ENCODE data around the gene DNAJC28.

DNAJC28 gene, protein sequence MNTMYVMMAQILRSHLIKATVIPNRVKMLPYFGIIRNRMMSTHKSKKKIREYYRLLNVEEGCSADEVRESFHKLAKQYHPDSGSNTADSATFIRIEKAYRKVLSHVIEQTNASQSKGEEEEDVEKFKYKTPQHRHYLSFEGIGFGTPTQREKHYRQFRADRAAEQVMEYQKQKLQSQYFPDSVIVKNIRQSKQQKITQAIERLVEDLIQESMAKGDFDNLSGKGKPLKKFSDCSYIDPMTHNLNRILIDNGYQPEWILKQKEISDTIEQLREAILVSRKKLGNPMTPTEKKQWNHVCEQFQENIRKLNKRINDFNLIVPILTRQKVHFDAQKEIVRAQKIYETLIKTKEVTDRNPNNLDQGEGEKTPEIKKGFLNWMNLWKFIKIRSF

DNA sequence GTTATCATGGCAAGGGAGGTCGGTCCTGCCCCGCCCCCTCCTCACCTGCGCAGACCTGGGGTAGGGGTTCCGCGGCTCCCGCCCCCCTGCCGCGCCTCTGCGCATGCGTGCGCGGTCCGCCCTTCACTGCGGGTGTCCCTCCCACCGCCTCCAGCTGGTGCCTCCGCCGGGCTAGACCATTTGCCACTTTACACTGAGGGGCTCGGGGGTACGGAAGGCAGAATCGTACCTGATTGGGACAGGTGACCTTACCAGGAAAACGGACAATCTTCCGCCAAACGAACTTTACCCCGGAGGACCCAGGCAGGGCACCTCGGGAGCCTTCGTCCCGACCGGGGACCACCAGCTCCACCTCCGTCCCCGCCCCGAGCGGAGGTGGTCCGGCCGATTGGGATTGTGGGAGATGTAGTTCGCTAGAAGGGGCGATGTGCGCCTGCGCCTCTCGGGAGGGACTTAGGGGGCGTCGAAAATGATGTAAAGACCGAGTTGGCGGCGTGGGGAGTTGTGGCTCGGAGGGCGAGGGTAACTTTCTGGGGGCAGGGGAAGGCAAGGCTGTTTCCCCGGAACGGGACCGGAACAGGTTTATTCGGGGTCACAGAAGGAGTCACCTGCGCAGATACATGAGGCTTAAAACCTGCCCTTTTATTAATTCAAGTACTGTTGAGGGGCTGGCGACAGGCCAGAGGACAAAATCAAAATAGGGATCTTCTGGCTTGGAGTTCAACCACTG lies at the start of gene DNAJC28:
TSS of gene DNAJC28 (minus strand) at position 344 of the 730 bp plus-strand sequence. CDS start 2,323 bp downstream, outside the sequence.
- Histone ChIP-seq H3K9me3 (no peaks in the 10 kb centered on the region), H3K27me3 (ENCODE audit: low read depth) (no peaks in the 10 kb centered on the region), H3K4me1 (no peaks in the 10 kb centered on the region), H3K4me3 (peak within 1 kb of the TSS; percentile 70), H3K36me3 (replicated peaks) (no peaks in the 10 kb centered on the region)
- peak; percentile 91 to 96 for DNase-seq (ENCODE audit: low spot score in 2 of 2)
- in situ Hi-C loops (cut with MboI; ENCODE audit: low sequenced_read_pairs): loop anchor here (25.0 kb wide), 1 partner anchor 96 kb away; the partner anchor contains the start of gene DONSON

- Histone ChIP-seq H3K27me3 (ENCODE audit: low read depth) (no peaks in the 10 kb centered on the region), H3K36me3 (replicated peaks) (peaks cover 45% of the 10 kb centered on the region), H3K4me3 (peak overlapping the region; percentile 92), H3K4me1 (peaks cover 18% of the 10 kb centered on the region), H3K9me3 (no peaks in the 10 kb centered on the region)
- in situ Hi-C loops (cut with MboI; ENCODE audit: low sequenced_read_pairs): no loop called here
- DNase-seq (ENCODE audit: low spot score in 2 of 2): peak in 1 of 2 experiments; percentile 43
Observed at GRCh38 chr21:33541105-33541711, 49.7 kb upstream of the DNAJC28 start.

DNA sequence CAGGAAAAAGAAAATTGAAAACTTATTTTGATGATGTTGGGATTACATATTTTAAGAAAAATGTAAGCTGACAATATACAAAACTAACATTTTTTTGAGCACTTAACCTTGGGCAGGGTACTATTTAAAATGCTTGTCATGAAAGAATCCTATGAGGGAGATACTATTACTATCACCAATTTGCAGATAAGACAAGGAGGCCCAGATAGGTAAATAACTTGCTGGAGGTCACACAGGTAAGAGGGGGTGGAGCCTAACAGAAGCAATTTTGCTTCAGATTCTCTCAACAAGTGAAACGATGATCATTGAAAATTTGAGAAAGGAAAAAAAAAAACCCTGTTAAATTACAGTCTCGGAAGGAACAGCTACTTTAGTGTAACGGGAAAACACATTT lies 49.2 kb upstream of the DNAJC28 start:
- no peaks in the 10 kb centered on the region for H3K9me3 ChIP-seq
- no peaks in the 10 kb centered on the region for H3K27me3 ChIP-seq (ENCODE audit: low read depth)
- no peak for DNase-seq (ENCODE audit: low spot score in 2 of 2)
- H3K4me3 ChIP-seq: peak overlapping the region; percentile 92
- H3K4me1 ChIP-seq: peaks cover 16% of the 10 kb centered on the region
- in situ Hi-C loops (cut with MboI; ENCODE audit: low sequenced_read_pairs): no loop called here
- H3K36me3 ChIP-seq (replicated peaks): peaks cover 45% of the 10 kb centered on the region

DNA sequence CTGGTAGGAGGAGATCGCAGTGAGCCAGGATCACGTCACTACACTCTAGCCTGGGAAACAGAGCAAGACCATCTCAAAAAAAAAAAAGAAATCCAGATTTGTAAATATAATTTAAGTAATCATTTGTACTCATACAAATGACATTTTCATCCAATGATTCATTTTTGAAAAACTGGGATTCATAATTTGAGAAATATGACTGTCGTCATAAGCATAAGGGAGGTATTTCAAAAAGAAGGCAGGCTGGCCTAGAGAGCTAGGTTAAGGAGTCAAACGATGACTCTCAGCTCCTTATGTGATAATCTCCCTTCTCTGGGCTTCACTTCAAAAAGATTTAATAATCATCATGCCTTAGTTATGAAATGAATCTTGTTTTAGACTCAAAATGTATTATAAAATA lies 48.1 kb upstream of the DNAJC28 start:
- no peaks in the 10 kb centered on the region for H3K27me3 ChIP-seq (ENCODE audit: low read depth)
- no peaks in the 10 kb centered on the region for H3K9me3 ChIP-seq
- in situ Hi-C loops (cut with MboI; ENCODE audit: low sequenced_read_pairs): no loop called here
- no peak for DNase-seq (ENCODE audit: low spot score in 2 of 2)
- peaks cover 55% of the 10 kb centered on the region for H3K36me3 ChIP-seq (replicated peaks)
- H3K4me1 ChIP-seq: peaks cover 12% of the 10 kb centered on the region
- H3K4me3 ChIP-seq: no peak overlapping the region

GRCh38 chr21:33537212-33537611 lies 45.7 kb upstream of the DNAJC28 start:
- peaks cover 78% of the 10 kb centered on the region for H3K36me3 ChIP-seq (replicated peaks)
- no peak for DNase-seq (ENCODE audit: low spot score in 2 of 2)
- no peak overlapping the region for H3K4me3 ChIP-seq
- no peaks in the 10 kb centered on the region for H3K9me3 ChIP-seq
- in situ Hi-C loops (cut with MboI; ENCODE audit: low sequenced_read_pairs): no loop called here
- peaks cover 12% of the 10 kb centered on the region for H3K4me1 ChIP-seq
- H3K27me3 ChIP-seq (ENCODE audit: low read depth): no peaks in the 10 kb centered on the region

GRCh38 chr21:33531007-33531406 lies 39.5 kb upstream of the DNAJC28 start:
- no peaks in the 10 kb centered on the region for H3K9me3 ChIP-seq
- H3K36me3 ChIP-seq (replicated peaks): peaks cover 93% of the 10 kb centered on the region
- in situ Hi-C loops (cut with MboI; ENCODE audit: low sequenced_read_pairs): no loop called here
- H3K4me1 ChIP-seq: no peaks in the 10 kb centered on the region
- DNase-seq (ENCODE audit: low spot score in 2 of 2): no peak
- no peak overlapping the region for H3K4me3 ChIP-seq
- no peaks in the 10 kb centered on the region for H3K27me3 ChIP-seq (ENCODE audit: low read depth)

- DNase-seq (ENCODE audit: low spot score in 2 of 2): no peak
- no peaks in the 10 kb centered on the region for H3K27me3 ChIP-seq (ENCODE audit: low read depth)
- H3K4me3 ChIP-seq: no peak overlapping the region
- no peaks in the 10 kb centered on the region for H3K9me3 ChIP-seq
- peaks cover 70% of the 10 kb centered on the region for H3K36me3 ChIP-seq (replicated peaks)
- peaks cover 7% of the 10 kb centered on the region; the same call in 1 of the 2 replicates for H3K4me1 ChIP-seq
- in situ Hi-C loops (cut with MboI; ENCODE audit: low sequenced_read_pairs): no loop called here
Observed at GRCh38 chr21:33522953-33523349, 31.4 kb upstream of the DNAJC28 start.

DNA sequence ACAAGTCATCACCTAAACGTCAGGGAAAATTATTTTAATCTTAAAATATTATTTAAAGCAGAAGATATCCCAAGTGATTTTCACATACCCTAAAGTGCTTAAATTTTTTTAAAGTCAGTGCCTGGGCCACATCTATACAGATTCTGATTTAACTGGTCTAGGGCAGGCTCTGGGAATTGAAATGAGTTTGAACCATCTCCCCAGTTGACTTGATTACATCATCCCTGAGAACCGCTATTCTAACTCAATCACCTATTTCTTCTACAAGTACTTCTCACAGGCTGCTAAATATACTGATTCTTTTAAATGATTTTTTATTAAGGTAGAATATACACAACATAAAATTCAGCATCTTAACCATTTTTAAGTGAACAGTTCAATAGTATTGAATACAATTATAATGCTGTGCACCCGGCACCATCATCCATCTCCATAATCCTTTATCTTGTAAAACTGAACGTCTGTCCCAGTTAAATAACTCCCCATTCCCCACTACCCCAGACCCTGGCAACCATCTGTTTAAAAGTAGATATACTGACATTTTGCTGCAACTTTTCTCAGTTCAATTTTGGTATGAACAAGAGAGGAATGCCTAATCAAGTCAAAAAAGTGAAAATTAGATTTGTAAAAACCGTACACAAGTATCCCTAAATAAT lies 30.9 kb upstream of the DNAJC28 start:
- no peaks in the 10 kb centered on the region for H3K9me3 ChIP-seq
- H3K4me3 ChIP-seq: no peak overlapping the region
- in situ Hi-C loops (cut with MboI; ENCODE audit: low sequenced_read_pairs): no loop called here
- H3K36me3 ChIP-seq (replicated peaks): peaks cover 70% of the 10 kb centered on the region
- DNase-seq (ENCODE audit: low spot score in 2 of 2): no peak
- no peaks in the 10 kb centered on the region for H3K27me3 ChIP-seq (ENCODE audit: low read depth)
- H3K4me1 ChIP-seq: peaks cover 7% of the 10 kb centered on the region; the same call in 1 of the 2 replicates

- Histone ChIP-seq H3K4me3 (no peak overlapping the region), H3K9me3 (no peaks in the 10 kb centered on the region), H3K36me3 (replicated peaks) (peaks cover 70% of the 10 kb centered on the region), H3K4me1 (peaks cover 7% of the 10 kb centered on the region; the same call in 1 of the 2 replicates), H3K27me3 (ENCODE audit: low read depth) (no peaks in the 10 kb centered on the region)
- DNase-seq (ENCODE audit: low spot score in 2 of 2): no peak
- in situ Hi-C loops (cut with MboI; ENCODE audit: low sequenced_read_pairs): no loop called here
Observed at GRCh38 chr21:33518899-33519298, 27.4 kb upstream of the DNAJC28 start.

DNA sequence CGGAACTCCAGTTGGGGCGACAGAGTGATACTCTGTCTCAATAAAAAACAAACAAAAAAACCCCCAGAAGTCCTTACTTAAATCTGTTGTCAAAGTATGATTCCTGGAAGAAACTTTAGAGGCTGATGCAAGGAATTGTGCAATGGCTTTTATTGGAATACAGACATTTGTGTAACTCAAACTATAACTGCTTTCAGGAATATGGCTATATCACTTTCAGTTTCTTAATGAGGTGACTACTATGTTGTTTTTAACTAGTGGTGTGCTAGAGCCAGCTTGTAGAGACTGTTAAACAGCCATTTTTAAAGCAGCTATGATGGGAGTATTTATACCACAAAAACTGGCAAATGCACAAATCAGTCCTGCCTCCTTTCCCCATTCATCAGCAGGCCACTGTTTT lies 22.7 kb upstream of the DNAJC28 start:
- in situ Hi-C loops (cut with MboI; ENCODE audit: low sequenced_read_pairs): no loop called here
- Histone ChIP-seq H3K9me3 (no peaks in the 10 kb centered on the region), H3K4me3 (no peak overlapping the region), H3K36me3 (replicated peaks) (peaks cover 90% of the 10 kb centered on the region), H3K27me3 (ENCODE audit: low read depth) (no peaks in the 10 kb centered on the region), H3K4me1 (no peaks in the 10 kb centered on the region)
- no peak for DNase-seq (ENCODE audit: low spot score in 2 of 2)

DNA sequence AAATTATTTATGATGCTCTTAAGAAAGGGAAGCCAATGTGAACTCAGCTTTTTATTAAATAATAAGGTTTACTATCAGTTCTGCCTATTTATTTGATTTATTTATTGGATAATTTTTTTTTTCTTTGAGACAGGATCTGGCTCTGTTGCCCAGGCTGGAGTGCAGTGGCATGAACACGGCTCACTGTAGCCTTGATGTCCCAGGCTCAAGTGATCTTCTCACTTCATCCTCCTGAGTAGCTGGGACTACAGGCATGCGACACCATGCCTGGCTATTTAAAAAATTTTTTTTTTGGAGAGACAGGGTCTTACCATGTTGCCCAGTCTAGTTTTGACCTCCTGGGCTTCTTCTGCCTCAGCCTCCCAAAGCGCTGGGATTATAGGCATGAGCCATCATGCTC lies 21.0 kb upstream of the DNAJC28 start:
- DNase-seq (ENCODE audit: low spot score in 2 of 2): no peak
- no peak overlapping the region for H3K4me3 ChIP-seq
- peaks cover 84% of the 10 kb centered on the region for H3K36me3 ChIP-seq (replicated peaks)
- no peaks in the 10 kb centered on the region for H3K9me3 ChIP-seq
- in situ Hi-C loops (cut with MboI; ENCODE audit: low sequenced_read_pairs): no loop called here
- H3K27me3 ChIP-seq (ENCODE audit: low read depth): no peaks in the 10 kb centered on the region
- no peaks in the 10 kb centered on the region for H3K4me1 ChIP-seq

- peaks cover 84% of the 10 kb centered on the region for H3K36me3 ChIP-seq (replicated peaks)
- in situ Hi-C loops (cut with MboI; ENCODE audit: low sequenced_read_pairs): no loop called here
Observed at GRCh38 chr21:33511639-33512038, 20.1 kb upstream of the DNAJC28 start.

GRCh38 chr21:33510826-33511225 lies 19.3 kb upstream of the DNAJC28 start:
- H3K4me1 ChIP-seq: no peaks in the 10 kb centered on the region
- in situ Hi-C loops (cut with MboI; ENCODE audit: low sequenced_read_pairs): no loop called here
- DNase-seq (ENCODE audit: low spot score in 2 of 2): no peak
- H3K9me3 ChIP-seq: no peaks in the 10 kb centered on the region
- no peaks in the 10 kb centered on the region for H3K27me3 ChIP-seq (ENCODE audit: low read depth)
- H3K4me3 ChIP-seq: no peak overlapping the region
- peaks cover 84% of the 10 kb centered on the region for H3K36me3 ChIP-seq (replicated peaks)

More at GRCh38 chr21:33511639-33512038, 20.1 kb upstream of the DNAJC28 start:
- Histone ChIP-seq H3K4me3 (no peak overlapping the region), H3K4me1 (no peaks in the 10 kb centered on the region), H3K27me3 (ENCODE audit: low read depth) (no peaks in the 10 kb centered on the region), H3K9me3 (no peaks in the 10 kb centered on the region)
- no peak for DNase-seq (ENCODE audit: low spot score in 2 of 2)
